Measurements from ENCODE around the gene APOBEC3G. TPM values are rescaled to one million over a fixed set of nuclear protein-coding genes. Genes with fewer than 3 reads are reported as not detected.
"Not testable (repeated sequence)": the region's sequence is repeated elsewhere in the genome, so short reads cannot be mapped to it uniquely, and the experiment has no call there.

The APOBEC3G gene
- total and polyA plus RNA-seq, 2 of the 4 experiments (the other 2 are of a cell fraction) = 5.3 to 7.0 TPM

DNA sequence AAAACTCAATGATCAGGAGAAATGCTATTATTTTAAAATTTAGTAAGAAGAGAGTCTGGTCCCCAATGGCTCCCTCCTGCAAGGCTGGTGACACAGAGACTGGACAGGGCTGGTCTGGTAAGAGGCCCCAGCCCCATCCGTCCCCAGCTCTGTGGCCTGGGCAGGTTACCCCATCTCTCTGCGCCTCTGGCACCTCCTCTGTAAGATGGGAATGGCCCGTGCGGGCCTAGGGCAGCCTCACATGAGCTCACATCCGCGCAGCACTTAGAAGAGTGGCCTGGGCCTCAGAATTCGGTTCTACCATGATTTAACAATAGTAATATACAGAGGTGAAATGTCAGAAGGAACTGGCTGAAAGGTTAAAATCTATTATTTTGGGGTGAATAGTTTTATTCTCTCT, 35.2 kb upstream of the APOBEC3G start:
- Histone ChIP-seq H3K79me1 (ENCODE audit: low read depth in 1 of 2, low read length in 2 of 2) (peaks cover 15 to 16% of the 10 kb centered on the region in 2 experiments), H4K5ac (ENCODE audit: low read depth, low read length) (no peak overlapping the region), H3K9ac (ENCODE audit: low read depth, low read length) (no peak overlapping the region), H3K9me3 (ENCODE audit: control insufficient read depth, insufficient read depth, low read length) (no peaks in the 10 kb centered on the region), H4K20me1 (ENCODE audit: insufficient read depth, low read length) (no peaks in the 10 kb centered on the region), H2BK5ac (ENCODE audit: low read depth, low read length, poor library complexity, severe bottlenecking) (no peak overlapping the region), H4K91ac (ENCODE audit: insufficient read depth, low read depth, low read length) (no peak overlapping the region), H3K36me3 (ENCODE audit: control insufficient read depth, insufficient read depth, low read length) (peaks cover 14% of the 10 kb centered on the region), H3K27me3 (ENCODE audit: control insufficient read depth, insufficient read depth, low read length) (no peaks in the 10 kb centered on the region), H3K4me3 (ENCODE audit: insufficient read depth, low read depth, low read length) (no peak overlapping the region), H3K14ac (replicated peaks; ENCODE audit: low read depth, low read length) (no peak overlapping the region), H2AK5ac (ENCODE audit: low read depth, low read length) (no peak overlapping the region), H4K8ac (ENCODE audit: low read depth in 2 of 2, low read length in 2 of 2) (0 out of 4 replicates have a peak overlapping the region, but pooled peaks of 1 of the 2 experiments have one; percentile 3), H2AFZ (replicated peaks; ENCODE audit: low read length, poor library complexity) (no peak overlapping the region), H3K4ac (ENCODE audit: low read depth, low read length) (no peak overlapping the region; the same call in 1 of the 2 replicates), H2BK120ac (ENCODE audit: low read depth, low read length) (no peak overlapping the region), H3K9me1 (ENCODE audit: insufficient read depth, low read length) (peaks cover 4% of the 10 kb centered on the region), H3K56ac (ENCODE audit: extremely low read depth, insufficient read depth, low read length) (no peak overlapping the region), H3K23ac (ENCODE audit: low read depth, low read length) (no peak overlapping the region), H3K27ac (ENCODE audit: insufficient read depth, low read length) (no peak overlapping the region), H2AK9ac (replicated peaks; ENCODE audit: low read depth, low read length, poor library complexity) (no peak overlapping the region), H3K4me1 (ENCODE audit: control insufficient read depth, insufficient read depth, low read length) (peaks cover 3% of the 10 kb centered on the region; the same call in 1 of the 2 replicates), H3K4me2 (ENCODE audit: low read depth, low read length) (peak overlapping the region; percentile 35; the same call in 1 of the 2 replicates), H2BK20ac (ENCODE audit: low read depth, low read length) (no peak overlapping the region), H3K18ac (ENCODE audit: low read depth, low read length) (no peak overlapping the region), H2BK15ac (ENCODE audit: low read depth, low read length) (no peak overlapping the region)
- CTCF ChIA-PET = interaction anchor here (0.6 kb wide), 1 partner anchor 123 kb away, joined by 3 read pairs; no protein-coding TSS in a partner anchor
- dilution Hi-C loops (cut with HindIII; ENCODE audit: low sequenced_read_pairs, unreplicated experiment) = no loop called here
- no TSS peak for BruUV-seq (replicated peaks)
- POLR2A ChIA-PET (ENCODE audit: unreplicated experiment) = no interaction called here
- intact Hi-C loops (cut with micrococcal nuclease) = no loop called here
- WGBS, 2 experiments (ENCODE audit: extremely low coverage in 2 of 2, insufficient read length in 1 of 2) = no CpG with 5 or more reads among the region's 7 CpGs
- ATAC-seq (ENCODE audit: low read depth) (no peak), DNase-seq (no peak)
- TF ChIP-seq, protein P1, sequence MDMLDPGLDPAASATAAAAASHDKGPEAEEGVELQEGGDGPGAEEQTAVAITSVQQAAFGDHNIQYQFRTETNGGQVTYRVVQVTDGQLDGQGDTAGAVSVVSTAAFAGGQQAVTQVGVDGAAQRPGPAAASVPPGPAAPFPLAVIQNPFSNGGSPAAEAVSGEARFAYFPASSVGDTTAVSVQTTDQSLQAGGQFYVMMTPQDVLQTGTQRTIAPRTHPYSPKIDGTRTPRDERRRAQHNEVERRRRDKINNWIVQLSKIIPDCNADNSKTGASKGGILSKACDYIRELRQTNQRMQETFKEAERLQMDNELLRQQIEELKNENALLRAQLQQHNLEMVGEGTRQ (IDR thresholded peaks at IDR 0.05; ENCODE audit: low read depth, low read length) = no peak
- TF ChIP-seq CEBPB (IDR thresholded peaks at IDR 0.05; ENCODE audit: low read depth, low read length) (no peak), MAFK (IDR thresholded peaks at IDR 0.05; ENCODE audit: low read depth, low read length) (no peak), POLR2A (IDR thresholded peaks at IDR 0.05; ENCODE audit: low read depth, low read length) (no peak)
- in situ Hi-C loops (cut with MboI; ENCODE audit: low sequenced_read_pairs) = no loop called here

DNA sequence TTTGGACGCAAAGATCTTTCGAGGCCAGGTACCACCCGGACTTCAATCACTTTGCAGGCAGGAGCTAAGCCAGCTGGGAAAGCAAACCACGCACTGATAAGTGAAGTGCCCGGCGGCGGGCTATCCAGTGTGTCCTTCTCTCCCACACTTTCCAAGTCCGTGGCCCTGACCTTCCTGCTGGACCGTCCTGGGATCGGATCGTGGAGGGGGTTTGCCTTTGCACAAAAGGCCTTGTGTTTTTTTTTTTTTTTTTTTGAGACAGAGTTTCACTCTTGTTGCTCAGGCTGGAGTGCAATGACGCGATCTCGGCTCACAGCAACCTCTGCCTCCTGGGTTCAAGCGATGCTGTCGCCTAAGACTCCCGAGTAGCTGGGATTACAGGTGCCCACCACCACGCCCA, 34.0 kb upstream of the APOBEC3G start:
- POLR2A ChIA-PET (ENCODE audit: unreplicated experiment); H3K4me1 ChIP-seq (ENCODE audit: control insufficient read depth, insufficient read depth, low read length); H3K9me1 ChIP-seq (ENCODE audit: insufficient read depth, low read length); H3K4ac ChIP-seq (ENCODE audit: low read depth, low read length); H2AFZ ChIP-seq (replicated peaks; ENCODE audit: low read length, poor library complexity); H3K4me3 ChIP-seq (ENCODE audit: insufficient read depth, low read depth, low read length); ATAC-seq (ENCODE audit: low read depth); H3K56ac ChIP-seq (ENCODE audit: extremely low read depth, insufficient read depth, low read length); H2BK120ac ChIP-seq (ENCODE audit: low read depth, low read length); H4K8ac ChIP-seq (ENCODE audit: low read depth in 2 of 2, low read length in 2 of 2); H3K4me2 ChIP-seq (ENCODE audit: low read depth, low read length); intact Hi-C loops (cut with micrococcal nuclease); H2BK20ac ChIP-seq (ENCODE audit: low read depth, low read length); H4K20me1 ChIP-seq (ENCODE audit: insufficient read depth, low read length); BruUV-seq (replicated peaks); H3K18ac ChIP-seq (ENCODE audit: low read depth, low read length); H4K5ac ChIP-seq (ENCODE audit: low read depth, low read length); H2BK15ac ChIP-seq (ENCODE audit: low read depth, low read length); H3K27me3 ChIP-seq (ENCODE audit: control insufficient read depth, insufficient read depth, low read length); H2BK5ac ChIP-seq (ENCODE audit: low read depth, low read length, poor library complexity, severe bottlenecking); dilution Hi-C loops (cut with HindIII; ENCODE audit: low sequenced_read_pairs, unreplicated experiment); in situ Hi-C loops (cut with MboI; ENCODE audit: low sequenced_read_pairs); H3K27ac ChIP-seq (ENCODE audit: insufficient read depth, low read length); H2AK5ac ChIP-seq (ENCODE audit: low read depth, low read length); H4K91ac ChIP-seq (ENCODE audit: insufficient read depth, low read depth, low read length); H3K14ac ChIP-seq (replicated peaks; ENCODE audit: low read depth, low read length); H2AK9ac ChIP-seq (replicated peaks; ENCODE audit: low read depth, low read length, poor library complexity); DNase-seq; H3K23ac ChIP-seq (ENCODE audit: low read depth, low read length); H3K9ac ChIP-seq (ENCODE audit: low read depth, low read length); H3K9me3 ChIP-seq (ENCODE audit: control insufficient read depth, insufficient read depth, low read length): not testable (repeated sequence)
- CTCF ChIA-PET = interaction anchor here (0.5 to 0.6 kb wide), 2 partner anchors 66 to 210 kb away, joined by 3 to 6 read pairs; no protein-coding TSS in a partner anchor
- Histone ChIP-seq H3K79me1 (ENCODE audit: low read depth in 1 of 2, low read length in 2 of 2) (peaks cover 15 to 16% of the 10 kb centered on the region in 2 experiments), H3K36me3 (ENCODE audit: control insufficient read depth, insufficient read depth, low read length) (peaks cover 14% of the 10 kb centered on the region)
- 85% methylated on average over 2 of the region's 18 CpGs; no CpG with 5 or more reads in 1 of the 2 experiments for WGBS, 2 experiments (ENCODE audit: extremely low coverage in 2 of 2, insufficient read length in 1 of 2)
